Progenitor cell of endocrine pancreas (in vitro differentiated cells): ENCODE data around the gene CCDC152. TPM values are rescaled to one million over a fixed set of nuclear protein-coding genes. Genes with fewer than 3 reads are reported as not detected.
"Not testable (repeated sequence)": the region's sequence is repeated elsewhere in the genome, so short reads cannot be mapped to it uniquely, and the experiment has no call there.

Experiments
- DNase-seq: peaks from one replicate; pipeline ENCODE4 v3.0.0; 2021; ENCODE audit warnings: low spot score; ENCODE audit not compliant: unreplicated experiment
- H3K27ac Mint-ChIP-seq: 2 replicates; pipeline ENCODE4 v1.8.0; 2021; ENCODE audit warnings: mild to moderate bottlenecking, moderate library complexity, mixed read lengths
- H3K27me3 Mint-ChIP-seq: 2 replicates; pipeline ENCODE4 v1.8.0; 2021; ENCODE audit warnings: mixed read lengths
- H3K36me3 Mint-ChIP-seq: 2 replicates; pipeline ENCODE4 v1.8.0; 2022; ENCODE audit warnings: mixed read lengths; ENCODE audit not compliant: insufficient read depth
- H3K4me1 Mint-ChIP-seq: 2 replicates; pipeline ENCODE4 v1.8.0; 2021; ENCODE audit warnings: low read depth, mixed read lengths
- H3K4me3 Mint-ChIP-seq: 2 replicates; pipeline ENCODE4 v1.8.0; 2021; ENCODE audit warnings: low read depth, mild to moderate bottlenecking, moderate library complexity, mixed read lengths
- H3K9me3 Mint-ChIP-seq: 2 replicates; pipeline ENCODE4 v1.8.0; 2021; ENCODE audit warnings: low read depth, mixed read lengths
- CTCF ChIP-seq: fragments of 200-600 bp; sonication (generic); IDR thresholded peaks from one replicate; pipeline ENCODE4 v1.5.0; 2021; ENCODE audit warnings: antibody characterized with exemption, mild to moderate bottlenecking; ENCODE audit not compliant: unreplicated experiment
- total RNA-seq: library from RNA; stranded (reverse); gene quantifications from 2 replicates; pipeline ENCODE4 v1.2.1, GENCODE V29; 2021

The CCDC152 gene
- total RNA-seq, 1 donor from 2014 or later = 0.17 TPM

- TF ChIP-seq CTCF = no peak
- Mint-ChIP-seq H3K27ac (no peak overlapping the region), H3K4me1 (no peaks in the 10 kb centered on the region), H3K27me3 (no peaks in the 10 kb centered on the region), H3K9me3 (no peaks in the 10 kb centered on the region), H3K4me3 (no peak overlapping the region), H3K36me3 (no peaks in the 10 kb centered on the region)
- no peak for DNase-seq
These were observed 86.5 kb downstream of the CCDC152 start for GRCh38 chr5:42842921-42843641.

- H3K4me3 Mint-ChIP-seq = no peak overlapping the region
- no peak for DNase-seq
- no peaks in the 10 kb centered on the region for H3K4me1 Mint-ChIP-seq
- no peaks in the 10 kb centered on the region for H3K27me3 Mint-ChIP-seq
- no peaks in the 10 kb centered on the region for H3K36me3 Mint-ChIP-seq
- H3K27ac Mint-ChIP-seq = no peak overlapping the region
- no peak for TF ChIP-seq CTCF
- H3K9me3 Mint-ChIP-seq = no peaks in the 10 kb centered on the region
These were observed 87.2 kb downstream of the CCDC152 start for GRCh38 chr5:42843675-42844292.

- H3K27me3 Mint-ChIP-seq, H3K27ac Mint-ChIP-seq: not testable (repeated sequence)
These were observed 87.8 kb downstream of the CCDC152 start for GRCh38 chr5:42844408-42844807.

GRCh38 chr5:42848545-42848944 is 91.9 kb downstream of the CCDC152 start:
- no peak for DNase-seq
- TF ChIP-seq CTCF = no peak
- Mint-ChIP-seq H3K36me3 (no peaks in the 10 kb centered on the region), H3K27ac (no peak overlapping the region), H3K9me3 (no peaks in the 10 kb centered on the region), H3K4me1 (peaks cover 2% of the 10 kb centered on the region), H3K4me3 (no peak overlapping the region), H3K27me3 (no peaks in the 10 kb centered on the region)

More at GRCh38 chr5:42844408-42844807, 87.8 kb downstream of the CCDC152 start:
- DNase-seq, H3K4me3 Mint-ChIP-seq, H3K4me1 Mint-ChIP-seq, H3K36me3 Mint-ChIP-seq, H3K9me3 Mint-ChIP-seq: not testable (repeated sequence)

GRCh38 chr5:42851481-42851880 is 94.9 kb downstream of the CCDC152 start:
- no peaks in the 10 kb centered on the region for H3K9me3 Mint-ChIP-seq
- H3K4me1 Mint-ChIP-seq = peaks cover 10% of the 10 kb centered on the region
- peak overlapping the region; percentile 27 for H3K27ac Mint-ChIP-seq
- H3K4me3 Mint-ChIP-seq = no peak overlapping the region
- H3K36me3 Mint-ChIP-seq = no peaks in the 10 kb centered on the region
- H3K27me3 Mint-ChIP-seq = no peaks in the 10 kb centered on the region
- TF ChIP-seq CTCF = no peak
- no peak for DNase-seq

Other genes starting within 250 kb of the CCDC152 start
- 85.3 and 86.3 TPM in 2 replicates for gene SELENOP, start 55.1 kb downstream of the CCDC152 start, total RNA-seq